HCT116 (cell line): ENCODE results near the gene NOP14. TPM values are rescaled to one million over a fixed set of nuclear protein-coding genes. Genes with fewer than 3 reads are reported as not detected.

Source experiments
- ATAC-seq: fragments of 200-7000 bp; cut with Tn5 transposase; 2 replicates; pipeline ENCODE4 v1.9.1; 2020; ENCODE audit warnings: mild to moderate bottlenecking, moderate library complexity
- BruUV-seq: library from RNA; stranded (reverse); fragments of 400-500 nt; replicated peaks from 2 replicates; lab custom pipeline; 2021; lab: Mats Ljungman, UMichigan
- CTCF ChIA-PET: fragments of 300-600 bp; sonication (Branson Sonifier 250); formaldehyde crosslinking; loops from one replicate; lab custom pipeline; 2021; ENCODE audit warnings: antibody characterized with exemption; lab: Charles Lee
- POLR2A ChIA-PET: fragments of 300-600, 350-600 bp; sonication (Branson Sonifier 250); formaldehyde crosslinking; loops from one replicate; lab custom pipeline; 2021; ENCODE audit warnings: antibody characterized with exemption; lab: Charles Lee
- RAD21 ChIA-PET, 2 experiments: fragments of 300-600 bp; sonication (Branson Sonifier 250); formaldehyde crosslinking; loops; one replicate each; lab custom pipeline; 2023; ENCODE audit warnings: low total read pairs in 2 of 2; ENCODE audit not compliant: uncharacterized antibody in 2 of 2, unreplicated experiment in 2 of 2, low non-redundant PET in 1 of 2; lab: Charles Lee
- DNase-seq: peaks from one replicate; pipeline ENCODE4 v3.0.0-alpha.2; 2010; ENCODE audit warnings: low read depth, low spot score
- H2AFZ ChIP-seq: fragments of 200-600 bp; shearing (Covaris generic), sonication (generic); 2 replicates; pipeline ENCODE4 v1.6.1; 2017; ENCODE audit warnings: low read depth, mixed run types, mixed read lengths, antibody characterized with exemption, low read length; ENCODE audit not compliant: poor library complexity, severe bottlenecking
- H3K27ac ChIP-seq: 2 replicates; pipeline ENCODE4 v1.5.1; 2012; ENCODE audit warnings: low read depth, low read length
- H3K27me3 ChIP-seq: fragments of 200-600 bp; sonication (generic); 2 replicates; pipeline ENCODE4 v1.6.1; 2016; ENCODE audit warnings: mixed run types, low read length, mixed read lengths; ENCODE audit not compliant: insufficient read depth
- H3K36me3 ChIP-seq, 2 experiments: fragments of 200-500 bp in 1 of 2; fragments of 200-600 bp in 1 of 2; sonication (Bioruptor generic) in 1 of 2; sonication (generic) in 1 of 2; 2 replicates each; pipeline versions ENCODE4 v1.5.1 to v1.6.1; 2014 to 2016; ENCODE audit warnings: low read length in 2 of 2, inconsistent platforms in 1 of 2, mixed read lengths in 1 of 2, mixed run types in 1 of 2; ENCODE audit not compliant: insufficient read depth in 2 of 2, control insufficient read depth in 1 of 2
- H3K4me1 ChIP-seq, 2 experiments: fragments of 200-600 bp in 1 of 2; sonication (generic) in 1 of 2; 2 replicates each; pipeline versions ENCODE4 v1.5.1 to v1.6.1; 2012 to 2017; ENCODE audit warnings: low read length in 2 of 2, inconsistent platforms in 1 of 2, mild to moderate bottlenecking in 1 of 2, mixed read lengths in 1 of 2, mixed run types in 1 of 2, moderate library complexity in 1 of 2; ENCODE audit not compliant: insufficient read depth in 2 of 2, control insufficient read depth in 1 of 2
- H3K4me2 ChIP-seq: fragments of 200-600 bp; sonication (generic); 2 replicates; pipeline ENCODE4 v1.6.1; 2017; ENCODE audit warnings: mixed run types, low read length, mixed read lengths
- H3K4me3 ChIP-seq, 2 experiments: fragments of 200-600 bp in 1 of 2; sonication (generic) in 1 of 2; replicated peaks in 1 of 2; 2 replicates each; pipeline ENCODE4 v1.5.1; 2011 to 2016; ENCODE audit warnings: low read length in 2 of 2, control low read depth in 1 of 2, low read depth in 1 of 2, mild to moderate bottlenecking in 1 of 2, mixed read lengths in 1 of 2, mixed run types in 1 of 2
- H3K79me2 ChIP-seq: fragments of 200-600 bp; sonication (generic); 2 replicates; pipeline ENCODE4 v1.6.1; 2017; ENCODE audit warnings: mild to moderate bottlenecking, mixed run types, low read length, moderate library complexity, mixed read lengths; ENCODE audit not compliant: insufficient read depth
- H3K9ac ChIP-seq: fragments of 200-600 bp; sonication (generic); 2 replicates; pipeline ENCODE4 v1.6.1; 2016; ENCODE audit warnings: low read length, mixed read lengths
- H3K9me2 ChIP-seq: fragments of 200-600 bp; sonication (generic), shearing (Covaris generic); 2 replicates; pipeline ENCODE4 v1.6.1; 2017; ENCODE audit warnings: mixed run types, mild to moderate bottlenecking, moderate library complexity; ENCODE audit not compliant: insufficient read depth
- H3K9me3 ChIP-seq, 2 experiments: fragments of 200-500 bp in 1 of 2; fragments of 200-600 bp in 1 of 2; sonication (Bioruptor generic) in 1 of 2; sonication (generic) in 1 of 2; 2 replicates each; pipeline ENCODE4 v1.6.1; 2014 to 2017; ENCODE audit warnings: low read length in 2 of 2, mixed read lengths in 2 of 2, inconsistent platforms in 1 of 2, low read depth in 1 of 2, mild to moderate bottlenecking in 1 of 2, mixed run types in 1 of 2, moderate library complexity in 1 of 2; ENCODE audit not compliant: control insufficient read depth in 1 of 2, insufficient read depth in 1 of 2
- H4K20me1 ChIP-seq: fragments of 200-600 bp; sonication (generic), shearing (Covaris generic); 2 replicates; pipeline ENCODE4 v1.6.1; 2017; ENCODE audit warnings: mixed run types, mild to moderate bottlenecking, moderate library complexity; ENCODE audit not compliant: insufficient read depth
- CBX3 ChIP-seq: IDR thresholded peaks from 2 replicates; pipeline ENCODE4 v1.6.1; 2012; ENCODE audit warnings: low read depth
- CEBPB ChIP-seq: IDR thresholded peaks from 2 replicates; pipeline ENCODE4 v1.6.1; 2012; ENCODE audit warnings: low read depth
- EGR1 ChIP-seq: IDR thresholded peaks from 2 replicates; pipeline ENCODE4 v1.6.1; 2012; ENCODE audit warnings: low read depth
- ELF1 ChIP-seq: IDR thresholded peaks from 2 replicates; pipeline ENCODE4 v1.6.1; 2012; ENCODE audit warnings: low read depth, borderline replicate concordance
- FOSL1 ChIP-seq: IDR thresholded peaks from 2 replicates; pipeline ENCODE4 v1.6.1; 2012; ENCODE audit warnings: low read depth
- JUND ChIP-seq: IDR thresholded peaks from 2 replicates; pipeline ENCODE4 v1.6.1; 2012
- SP1 ChIP-seq: IDR thresholded peaks from 2 replicates; pipeline ENCODE4 v1.6.1; 2012; ENCODE audit warnings: low read depth
- TCF7L2 ChIP-seq: IDR thresholded peaks from 2 replicates; pipeline ENCODE4 v1.7.0; 2011; ENCODE audit warnings: borderline replicate concordance, inconsistent platforms; ENCODE audit not compliant: insufficient read depth, insufficient read length; ENCODE audit errors: extremely low read depth
- ZNF274 ChIP-seq: fragments of 200-500 bp; sonication (Bioruptor generic); IDR thresholded peaks from 2 replicates; pipeline ENCODE4 v1.6.1; 2014; ENCODE audit warnings: mild to moderate bottlenecking, low read depth, low read length, inconsistent platforms
- intact Hi-C: fragments of 100-400 bp; cut with micrococcal nuclease; formaldehyde crosslinking; loops from 2 replicates; pipeline ENCODE4 v1.10.0; 2022
- total RNA-seq: library from RNA; stranded (reverse); gene quantifications from one replicate; pipeline ENCODE4 v1.2.1, GENCODE V29; 2021; ENCODE audit not compliant: unreplicated experiment
- TF ChIP-seq, protein P1 (sequence below): IDR thresholded peaks from 2 replicates; pipeline ENCODE4 v1.6.1; 2012; ENCODE audit warnings: low read depth
- TF ChIP-seq, protein P2 (sequence below): IDR thresholded peaks from 2 replicates; pipeline ENCODE4 v1.6.1; 2011; ENCODE audit warnings: mild to moderate bottlenecking, low read length, moderate library complexity; ENCODE audit not compliant: insufficient replicate concordance; ENCODE audit errors: extremely low read depth
- TF ChIP-seq, protein P3 (sequence below): IDR thresholded peaks from 2 replicates; pipeline ENCODE4 v1.6.1; 2012
- TF ChIP-seq, protein P4 (sequence below): IDR thresholded peaks from 2 replicates; pipeline ENCODE4 v1.6.1; 2012

NOP14 gene
- total RNA-seq, 1 experiment from 2014 or later, result 67.3 TPM

DNA sequence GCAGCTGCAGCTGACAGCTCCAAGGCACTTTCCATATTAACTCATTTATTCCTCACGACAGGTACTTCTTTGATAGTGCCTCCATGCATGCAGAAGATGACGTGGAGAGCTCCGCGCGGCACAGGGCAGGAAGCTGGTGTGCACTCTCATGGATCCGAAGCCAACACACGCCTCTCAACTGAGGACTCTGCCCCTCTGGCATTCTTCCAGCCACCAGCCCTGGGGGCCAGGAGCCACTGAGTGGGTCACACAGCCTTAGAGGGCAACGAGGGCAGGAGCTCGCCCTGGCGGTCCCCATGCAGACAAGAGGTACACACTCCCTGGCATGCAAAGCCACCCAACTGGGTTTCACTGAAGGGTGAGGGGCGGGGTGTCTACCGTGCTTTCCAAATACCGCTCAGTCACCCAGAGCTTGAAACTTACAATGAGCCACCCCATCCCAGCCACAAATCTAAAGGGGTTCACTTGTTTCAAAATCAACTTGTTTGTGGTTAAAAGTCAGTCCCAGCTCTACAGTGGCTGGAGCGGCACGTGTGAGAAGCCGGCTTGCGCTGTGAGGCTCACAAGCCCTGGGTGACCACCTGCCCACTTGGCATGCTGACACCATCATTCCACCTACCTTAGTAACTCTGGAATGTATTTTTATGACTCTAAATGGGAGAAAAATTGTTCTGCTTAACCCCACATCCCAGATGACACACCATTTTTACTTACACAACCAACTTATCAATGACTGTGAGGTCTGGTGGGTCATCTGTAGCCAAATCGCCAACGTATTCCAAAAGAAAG, 16.2 kb downstream of the NOP14 start:
- H3K27me3 ChIP-seq, result no peaks in the 10 kb centered on the region
- H3K9me3 ChIP-seq, result no peaks in the 10 kb centered on the region
- TF ChIP-seq, protein P1, sequence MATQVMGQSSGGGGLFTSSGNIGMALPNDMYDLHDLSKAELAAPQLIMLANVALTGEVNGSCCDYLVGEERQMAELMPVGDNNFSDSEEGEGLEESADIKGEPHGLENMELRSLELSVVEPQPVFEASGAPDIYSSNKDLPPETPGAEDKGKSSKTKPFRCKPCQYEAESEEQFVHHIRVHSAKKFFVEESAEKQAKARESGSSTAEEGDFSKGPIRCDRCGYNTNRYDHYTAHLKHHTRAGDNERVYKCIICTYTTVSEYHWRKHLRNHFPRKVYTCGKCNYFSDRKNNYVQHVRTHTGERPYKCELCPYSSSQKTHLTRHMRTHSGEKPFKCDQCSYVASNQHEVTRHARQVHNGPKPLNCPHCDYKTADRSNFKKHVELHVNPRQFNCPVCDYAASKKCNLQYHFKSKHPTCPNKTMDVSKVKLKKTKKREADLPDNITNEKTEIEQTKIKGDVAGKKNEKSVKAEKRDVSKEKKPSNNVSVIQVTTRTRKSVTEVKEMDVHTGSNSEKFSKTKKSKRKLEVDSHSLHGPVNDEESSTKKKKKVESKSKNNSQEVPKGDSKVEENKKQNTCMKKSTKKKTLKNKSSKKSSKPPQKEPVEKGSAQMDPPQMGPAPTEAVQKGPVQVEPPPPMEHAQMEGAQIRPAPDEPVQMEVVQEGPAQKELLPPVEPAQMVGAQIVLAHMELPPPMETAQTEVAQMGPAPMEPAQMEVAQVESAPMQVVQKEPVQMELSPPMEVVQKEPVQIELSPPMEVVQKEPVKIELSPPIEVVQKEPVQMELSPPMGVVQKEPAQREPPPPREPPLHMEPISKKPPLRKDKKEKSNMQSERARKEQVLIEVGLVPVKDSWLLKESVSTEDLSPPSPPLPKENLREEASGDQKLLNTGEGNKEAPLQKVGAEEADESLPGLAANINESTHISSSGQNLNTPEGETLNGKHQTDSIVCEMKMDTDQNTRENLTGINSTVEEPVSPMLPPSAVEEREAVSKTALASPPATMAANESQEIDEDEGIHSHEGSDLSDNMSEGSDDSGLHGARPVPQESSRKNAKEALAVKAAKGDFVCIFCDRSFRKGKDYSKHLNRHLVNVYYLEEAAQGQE, result no peak
- no peak for TF ChIP-seq CBX3
- TF ChIP-seq TCF7L2, result no peak
- TF ChIP-seq, protein P2, sequence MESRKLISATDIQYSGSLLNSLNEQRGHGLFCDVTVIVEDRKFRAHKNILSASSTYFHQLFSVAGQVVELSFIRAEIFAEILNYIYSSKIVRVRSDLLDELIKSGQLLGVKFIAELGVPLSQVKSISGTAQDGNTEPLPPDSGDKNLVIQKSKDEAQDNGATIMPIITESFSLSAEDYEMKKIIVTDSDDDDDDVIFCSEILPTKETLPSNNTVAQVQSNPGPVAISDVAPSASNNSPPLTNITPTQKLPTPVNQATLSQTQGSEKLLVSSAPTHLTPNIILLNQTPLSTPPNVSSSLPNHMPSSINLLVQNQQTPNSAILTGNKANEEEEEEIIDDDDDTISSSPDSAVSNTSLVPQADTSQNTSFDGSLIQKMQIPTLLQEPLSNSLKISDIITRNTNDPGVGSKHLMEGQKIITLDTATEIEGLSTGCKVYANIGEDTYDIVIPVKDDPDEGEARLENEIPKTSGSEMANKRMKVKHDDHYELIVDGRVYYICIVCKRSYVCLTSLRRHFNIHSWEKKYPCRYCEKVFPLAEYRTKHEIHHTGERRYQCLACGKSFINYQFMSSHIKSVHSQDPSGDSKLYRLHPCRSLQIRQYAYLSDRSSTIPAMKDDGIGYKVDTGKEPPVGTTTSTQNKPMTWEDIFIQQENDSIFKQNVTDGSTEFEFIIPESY, result no peak
- no peak for TF ChIP-seq JUND
- no peak for TF ChIP-seq CEBPB
- no peak for TF ChIP-seq ZNF274
- TF ChIP-seq SP1, result no peak
- no peak for TF ChIP-seq FOSL1
- TF ChIP-seq EGR1, result no peak
- TF ChIP-seq, protein P3, sequence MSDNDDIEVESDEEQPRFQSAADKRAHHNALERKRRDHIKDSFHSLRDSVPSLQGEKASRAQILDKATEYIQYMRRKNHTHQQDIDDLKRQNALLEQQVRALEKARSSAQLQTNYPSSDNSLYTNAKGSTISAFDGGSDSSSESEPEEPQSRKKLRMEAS, result no peak
- TF ChIP-seq, protein P4, sequence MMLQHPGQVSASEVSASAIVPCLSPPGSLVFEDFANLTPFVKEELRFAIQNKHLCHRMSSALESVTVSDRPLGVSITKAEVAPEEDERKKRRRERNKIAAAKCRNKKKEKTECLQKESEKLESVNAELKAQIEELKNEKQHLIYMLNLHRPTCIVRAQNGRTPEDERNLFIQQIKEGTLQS, result no peak
- TF ChIP-seq ELF1, result no peak
- peaks cover 62% of the 10 kb centered on the region for H3K79me2 ChIP-seq
- RAD21 ChIA-PET, result no interaction called here
- intact Hi-C loops, result no loop called here
- no peak overlapping the region for H3K4me2 ChIP-seq
- peaks cover 9% of the 10 kb centered on the region; the same call in 1 of the 2 replicates for H4K20me1 ChIP-seq
- no peak overlapping the region for H3K27ac ChIP-seq
- CTCF ChIA-PET, result no interaction called here
- POLR2A ChIA-PET, result no interaction called here
- no TSS peak for BruUV-seq
- H3K9ac ChIP-seq, result no peak overlapping the region
- DNase-seq, result no peak
- ATAC-seq, result no peak
- no peak overlapping the region for H2AFZ ChIP-seq
- no peaks in the 10 kb centered on the region for H3K9me2 ChIP-seq
- peaks cover 77 to 88% of the 10 kb centered on the region in 2 experiments for H3K36me3 ChIP-seq
- no peak overlapping the region for H3K4me3 ChIP-seq
- no peaks in the 10 kb centered on the region for H3K4me1 ChIP-seq
